Right atrium auricular region (tissue), 2 donors: Measurements from ENCODE around the gene AHNAK. TPM values are rescaled to one million over a fixed set of nuclear protein-coding genes. Genes with fewer than 3 reads are reported as not detected.

Experiments
- DNase-seq: peaks from one replicate; pipeline ENCODE4 v3.0.0-alpha.2; 2019; ENCODE audit warnings: low spot score
- H3K27ac ChIP-seq, 2 donors: fragments of 200-600 bp; sonication (generic); 1 replicate in 1 of 2; 2 replicates in 1 of 2; pipeline ENCODE4 v1.5.1; 2016 to 2019
- H3K27me3 ChIP-seq, 2 donors: fragments of 200-600 bp; sonication (generic); one replicate each; pipeline versions ENCODE4 v1.5.1 to v1.6.0; 2017 to 2019
- H3K36me3 ChIP-seq: fragments of 200-600 bp; sonication (generic); one replicate; pipeline ENCODE4 v1.5.1; 2016
- H3K4me1 ChIP-seq, 2 donors: fragments of 200-600 bp; sonication (generic); one replicate each; pipeline versions ENCODE4 v1.5.1 to v1.6.0; 2017 to 2019
- H3K4me3 ChIP-seq, 2 donors: fragments of 200-600 bp; sonication (generic); 1 replicate in 1 of 2; 2 replicates in 1 of 2; pipeline ENCODE4 v1.5.1; 2017 to 2019; ENCODE audit warnings: mild to moderate bottlenecking in 1 of 2, moderate library complexity in 1 of 2
- H3K9me3 ChIP-seq, 2 donors: fragments of 200-600 bp; sonication (generic); one replicate each; pipeline ENCODE4 v1.5.1; 2019
- total RNA-seq, 2 donors: library from RNA; depleted of rRNA; stranded (reverse); fragments of >200 nt; gene quantifications; one replicate each; pipeline ENCODE4 v1.1.0, GENCODE V29; 2016
- TF ChIP-seq, protein P1 (sequence below), 2 donors: fragments of 200-600 bp; sonication (generic); IDR thresholded peaks; one replicate each; pipeline ENCODE4 v1.5.1; 2019; ENCODE audit warnings: antibody characterized with exemption in 2 of 2

Gene AHNAK
- total RNA-seq, 2 donors from 2014 or later, result 270 to 441 TPM

DNA sequence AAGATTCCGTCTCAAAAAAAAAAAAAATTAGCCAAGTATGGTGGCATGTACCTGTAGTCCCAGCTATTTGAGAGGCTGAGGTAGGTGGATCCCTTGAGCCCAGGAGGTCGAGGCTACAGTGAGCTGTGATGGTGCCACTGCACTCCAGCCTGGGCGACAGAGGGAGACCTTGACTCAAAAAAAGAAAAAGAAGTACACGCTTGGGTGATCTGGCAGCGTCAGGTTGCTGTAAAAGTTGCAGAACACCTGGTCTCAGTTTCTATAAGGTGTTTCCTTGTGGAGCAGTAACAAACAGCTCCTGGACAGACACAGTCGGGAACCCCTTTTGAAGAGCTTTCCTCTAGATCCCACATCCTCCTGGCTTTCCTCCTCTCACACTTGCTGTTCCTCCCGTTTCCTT lies 82.0 kb downstream of the AHNAK start:
- H3K4me1 ChIP-seq, result peaks cover 0 to 7% of the 10 kb centered on the region in 2 donors
- no peak overlapping the region for H3K4me3 ChIP-seq
- TF ChIP-seq, protein P1, sequence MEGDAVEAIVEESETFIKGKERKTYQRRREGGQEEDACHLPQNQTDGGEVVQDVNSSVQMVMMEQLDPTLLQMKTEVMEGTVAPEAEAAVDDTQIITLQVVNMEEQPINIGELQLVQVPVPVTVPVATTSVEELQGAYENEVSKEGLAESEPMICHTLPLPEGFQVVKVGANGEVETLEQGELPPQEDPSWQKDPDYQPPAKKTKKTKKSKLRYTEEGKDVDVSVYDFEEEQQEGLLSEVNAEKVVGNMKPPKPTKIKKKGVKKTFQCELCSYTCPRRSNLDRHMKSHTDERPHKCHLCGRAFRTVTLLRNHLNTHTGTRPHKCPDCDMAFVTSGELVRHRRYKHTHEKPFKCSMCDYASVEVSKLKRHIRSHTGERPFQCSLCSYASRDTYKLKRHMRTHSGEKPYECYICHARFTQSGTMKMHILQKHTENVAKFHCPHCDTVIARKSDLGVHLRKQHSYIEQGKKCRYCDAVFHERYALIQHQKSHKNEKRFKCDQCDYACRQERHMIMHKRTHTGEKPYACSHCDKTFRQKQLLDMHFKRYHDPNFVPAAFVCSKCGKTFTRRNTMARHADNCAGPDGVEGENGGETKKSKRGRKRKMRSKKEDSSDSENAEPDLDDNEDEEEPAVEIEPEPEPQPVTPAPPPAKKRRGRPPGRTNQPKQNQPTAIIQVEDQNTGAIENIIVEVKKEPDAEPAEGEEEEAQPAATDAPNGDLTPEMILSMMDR (IDR thresholded peaks at IDR 0.05), result no peak
- H3K9me3 ChIP-seq, result no peaks in the 10 kb centered on the region
- no peak overlapping the region for H3K27ac ChIP-seq
- no peak for DNase-seq
- no peaks in the 10 kb centered on the region for H3K36me3 ChIP-seq
- H3K27me3 ChIP-seq, result no peaks in the 10 kb centered on the region

DNA sequence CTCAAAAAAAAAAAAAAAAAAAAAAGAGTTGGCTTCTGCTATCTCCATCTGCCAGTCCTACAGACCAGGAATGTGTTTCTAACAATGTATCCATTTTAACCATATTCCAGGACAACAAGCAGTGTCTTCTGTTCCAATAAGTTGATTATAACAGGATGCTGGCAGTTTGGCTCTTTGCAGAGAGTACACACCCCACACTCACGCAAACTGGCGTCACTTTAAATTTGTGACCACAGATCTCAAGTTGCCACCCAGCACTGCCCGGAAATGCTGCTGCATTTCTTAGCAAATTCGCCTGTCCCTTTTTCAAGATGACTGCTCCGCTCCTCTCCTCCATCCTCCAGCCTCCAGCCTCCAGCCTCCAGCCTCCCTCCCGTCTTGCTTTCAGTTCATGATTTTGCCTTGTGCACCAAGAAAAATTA lies 83.5 kb downstream of the AHNAK start:
- H3K4me3 ChIP-seq, result no peak overlapping the region
- no peak overlapping the region for H3K27ac ChIP-seq

GRCh38 chr11:62462508-62462892 lies 84.1 kb downstream of the AHNAK start:
- H3K4me3 ChIP-seq, result no peak overlapping the region
- H3K9me3 ChIP-seq, result no peaks in the 10 kb centered on the region
- no peaks in the 10 kb centered on the region for H3K36me3 ChIP-seq
- H3K27ac ChIP-seq, result no peak overlapping the region
- H3K27me3 ChIP-seq, result no peaks in the 10 kb centered on the region
- TF ChIP-seq, protein P1 (IDR thresholded peaks at IDR 0.05), result no peak
- H3K4me1 ChIP-seq, result peaks cover 0 to 7% of the 10 kb centered on the region in 2 donors
- no peak for DNase-seq

More for the DNA sequence above, 83.5 kb downstream of the AHNAK start:
- H3K4me1 ChIP-seq, result peaks cover 0 to 7% of the 10 kb centered on the region in 2 donors
- no peaks in the 10 kb centered on the region for H3K9me3 ChIP-seq
- no peak for DNase-seq
- TF ChIP-seq, protein P1 (IDR thresholded peaks at IDR 0.05), result no peak
- no peaks in the 10 kb centered on the region for H3K36me3 ChIP-seq
- no peaks in the 10 kb centered on the region for H3K27me3 ChIP-seq

DNA sequence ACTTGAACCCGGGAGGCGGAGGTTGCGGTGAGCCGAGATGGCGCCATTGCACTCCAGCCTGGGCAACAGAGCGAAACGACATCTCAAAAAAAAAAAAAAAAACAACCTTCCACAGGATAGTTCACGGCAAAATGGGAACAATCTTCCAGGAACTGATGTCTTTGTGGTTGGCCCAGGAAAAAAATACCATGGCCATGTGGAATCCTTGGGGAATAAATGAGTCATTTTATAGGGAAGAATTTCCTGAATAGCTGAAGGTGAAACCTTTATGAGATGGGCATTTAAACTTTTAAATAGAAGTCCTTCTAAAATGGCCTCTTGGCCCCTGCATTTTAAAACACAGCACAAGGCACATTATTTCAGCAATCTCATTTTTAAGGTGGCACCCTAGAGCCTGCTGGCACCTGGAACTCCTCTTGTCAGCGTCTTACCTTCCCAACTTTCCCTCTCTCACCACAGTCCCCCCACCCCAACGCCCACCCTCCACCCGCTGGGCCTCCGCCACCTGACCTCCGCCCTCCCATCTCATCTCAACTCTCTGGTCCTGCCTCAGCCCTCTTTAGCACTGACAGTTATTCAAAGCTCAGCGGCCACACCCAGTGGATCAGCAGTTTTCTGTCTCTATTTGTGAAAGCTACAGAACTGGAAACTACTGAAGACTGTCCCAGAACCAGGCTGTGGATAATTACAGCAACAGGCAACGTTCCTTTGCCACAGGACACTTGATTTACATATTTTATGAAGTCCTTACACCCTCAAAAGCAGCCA lies 84.7 kb downstream of the AHNAK start:
- Histone ChIP-seq H3K9me3 (no peaks in the 10 kb centered on the region), H3K27ac (no peak overlapping the region), H3K4me1 (peaks cover 0 to 7% of the 10 kb centered on the region in 2 donors), H3K4me3 (no peak overlapping the region), H3K36me3 (no peaks in the 10 kb centered on the region), H3K27me3 (no peaks in the 10 kb centered on the region)
- TF ChIP-seq, protein P1 (IDR thresholded peaks at IDR 0.05), result no peak
- no peak for DNase-seq

DNA sequence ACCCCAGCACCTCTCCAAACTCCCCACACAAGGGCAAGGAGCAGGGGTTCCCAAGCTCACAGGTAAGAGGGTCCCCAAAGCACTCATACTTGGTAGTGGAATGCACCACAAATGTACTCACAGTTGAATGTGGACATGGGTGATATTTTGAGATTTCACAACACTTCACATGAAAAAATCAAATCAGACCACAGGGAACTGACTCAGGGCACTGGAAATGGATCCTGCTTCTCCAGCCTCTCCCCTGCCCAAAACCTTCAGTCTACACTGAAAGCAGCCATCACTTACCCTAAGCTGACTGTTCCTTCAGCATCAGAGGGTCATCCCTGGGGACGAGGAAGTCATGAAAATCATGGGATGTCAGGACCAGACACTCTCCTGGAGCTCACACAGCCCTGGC lies 87.5 kb downstream of the AHNAK start:
- H3K27me3 ChIP-seq, result no peaks in the 10 kb centered on the region
- DNase-seq, result no peak
- TF ChIP-seq, protein P1 (IDR thresholded peaks at IDR 0.05), result no peak
- peaks cover 0 to 5% of the 10 kb centered on the region in 2 donors for H3K9me3 ChIP-seq
- peaks cover 0 to 7% of the 10 kb centered on the region in 2 donors for H3K4me1 ChIP-seq
- no peaks in the 10 kb centered on the region for H3K36me3 ChIP-seq
- H3K27ac ChIP-seq, result no peak overlapping the region
- no peak overlapping the region for H3K4me3 ChIP-seq
